HAP-1 (cell line): Measurements from ENCODE around the gene PDCD1LG2.

Source experiments
- DNase-seq, 2 experiments: peaks; one replicate each; pipeline ENCODE4 v3.0.0-alpha.2; 2016 to 2020; ENCODE audit warnings: low spot score in 2 of 2
- H3K27me3 ChIP-seq: fragments of 250-450 bp; sonication (Bioruptor Pico); 2 replicates; pipeline ENCODE4 v1.5.1; 2020; ENCODE audit warnings: low read depth, mild to moderate bottlenecking, moderate library complexity
- H3K36me3 ChIP-seq: fragments of 250-450 bp; sonication (Bioruptor Pico); replicated peaks from 2 replicates; pipeline ENCODE4 v1.5.1; 2020; ENCODE audit warnings: mild to moderate bottlenecking
- H3K4me1 ChIP-seq: fragments of 250-450 bp; sonication (Bioruptor Pico); 2 replicates; pipeline ENCODE4 v1.5.1; 2020; ENCODE audit warnings: mild to moderate bottlenecking
- H3K4me3 ChIP-seq: fragments of 250-450 bp; sonication (Bioruptor Pico); 2 replicates; pipeline ENCODE4 v1.5.1; 2020; ENCODE audit warnings: mild to moderate bottlenecking, moderate library complexity
- H3K9me3 ChIP-seq: fragments of 250-450 bp; sonication (Bioruptor Pico); 2 replicates; pipeline ENCODE4 v1.5.1; 2020; ENCODE audit warnings: mild to moderate bottlenecking, moderate library complexity
- in situ Hi-C: fragments of 300-500 bp; cut with MboI; formaldehyde crosslinking; loops from 3 replicates; pipeline ENCODE4 v1.14.3; 2020; ENCODE audit warnings: low sequenced_read_pairs, inconsistent platforms, mixed read lengths

Gene PDCD1LG2

GRCh38 chr9:5557606-5558587 is 47.6 kb downstream of the PDCD1LG2 start:
- Histone ChIP-seq H3K9me3 (no peaks in the 10 kb centered on the region), H3K4me3 (no peak overlapping the region), H3K36me3 (no peaks in the 10 kb centered on the region), H3K4me1 (peaks cover 8% of the 10 kb centered on the region), H3K27me3 (no peaks in the 10 kb centered on the region)
- DNase-seq, result no peak
- in situ Hi-C loops, result no loop called here

- in situ Hi-C loops, result no loop called here
- peaks cover 22% of the 10 kb centered on the region for H3K4me1 ChIP-seq
- no peak overlapping the region for H3K4me3 ChIP-seq
- no peaks in the 10 kb centered on the region for H3K9me3 ChIP-seq
- H3K27me3 ChIP-seq, result no peaks in the 10 kb centered on the region
- no peak for DNase-seq
- no peaks in the 10 kb centered on the region for H3K36me3 ChIP-seq
Measured at GRCh38 chr9:5559659-5560058, 49.3 kb downstream of the PDCD1LG2 start.

- no peaks in the 10 kb centered on the region for H3K27me3 ChIP-seq
- H3K36me3 ChIP-seq, result no peaks in the 10 kb centered on the region
- no peaks in the 10 kb centered on the region for H3K9me3 ChIP-seq
- in situ Hi-C loops, result no loop called here
- no peak overlapping the region for H3K4me3 ChIP-seq
- peaks cover 22% of the 10 kb centered on the region for H3K4me1 ChIP-seq
- DNase-seq, result no peak
Measured at GRCh38 chr9:5560443-5561100, 50.2 kb downstream of the PDCD1LG2 start.

- no peaks in the 10 kb centered on the region for H3K27me3 ChIP-seq
- peaks cover 19% of the 10 kb centered on the region for H3K4me1 ChIP-seq
- no peaks in the 10 kb centered on the region for H3K9me3 ChIP-seq
- no peak overlapping the region for H3K4me3 ChIP-seq
- in situ Hi-C loops, result no loop called here
- H3K36me3 ChIP-seq, result no peaks in the 10 kb centered on the region
- DNase-seq, result no peak
Measured at GRCh38 chr9:5561828-5562488, 51.6 kb downstream of the PDCD1LG2 start.

GRCh38 chr9:5562806-5563416 is 52.6 kb downstream of the PDCD1LG2 start:
- Histone ChIP-seq H3K9me3 (no peaks in the 10 kb centered on the region), H3K4me3 (no peak overlapping the region), H3K36me3 (no peaks in the 10 kb centered on the region), H3K4me1 (peaks cover 18% of the 10 kb centered on the region), H3K27me3 (no peaks in the 10 kb centered on the region)
- DNase-seq, result peak; percentile 85 to 97
- in situ Hi-C loops, result no loop called here

GRCh38 chr9:5563417-5563815 is 53.1 kb downstream of the PDCD1LG2 start:
- Histone ChIP-seq H3K4me3 (no peak overlapping the region), H3K36me3 (no peaks in the 10 kb centered on the region), H3K4me1 (peaks cover 18% of the 10 kb centered on the region), H3K27me3 (no peaks in the 10 kb centered on the region), H3K9me3 (no peaks in the 10 kb centered on the region)
- in situ Hi-C loops, result no loop called here
- DNase-seq, result peak in 1 of 2 experiments; percentile 22

- in situ Hi-C loops, result no loop called here
- no peaks in the 10 kb centered on the region for H3K9me3 ChIP-seq
- DNase-seq, result no peak
- no peak overlapping the region for H3K4me3 ChIP-seq
- no peaks in the 10 kb centered on the region for H3K36me3 ChIP-seq
- H3K4me1 ChIP-seq, result peaks cover 18% of the 10 kb centered on the region
- no peaks in the 10 kb centered on the region for H3K27me3 ChIP-seq
Measured at GRCh38 chr9:5563886-5564285, 53.6 kb downstream of the PDCD1LG2 start.

- DNase-seq, result no peak
- Histone ChIP-seq H3K36me3 (no peaks in the 10 kb centered on the region), H3K9me3 (no peaks in the 10 kb centered on the region), H3K4me1 (peaks cover 40% of the 10 kb centered on the region), H3K27me3 (no peaks in the 10 kb centered on the region), H3K4me3 (no peak overlapping the region)
- in situ Hi-C loops, result no loop called here
Measured at GRCh38 chr9:5566054-5566618, 55.8 kb downstream of the PDCD1LG2 start.

GRCh38 chr9:5568868-5569267 is 58.5 kb downstream of the PDCD1LG2 start:
- Histone ChIP-seq H3K36me3 (no peaks in the 10 kb centered on the region), H3K27me3 (no peaks in the 10 kb centered on the region), H3K4me1 (peaks cover 35% of the 10 kb centered on the region), H3K9me3 (no peaks in the 10 kb centered on the region), H3K4me3 (no peak overlapping the region)
- in situ Hi-C loops, result no loop called here
- DNase-seq, result no peak

GRCh38 chr9:5569409-5569808 is 59.1 kb downstream of the PDCD1LG2 start:
- Histone ChIP-seq H3K4me1 (peaks cover 29% of the 10 kb centered on the region), H3K27me3 (no peaks in the 10 kb centered on the region), H3K9me3 (no peaks in the 10 kb centered on the region), H3K4me3 (no peak overlapping the region), H3K36me3 (no peaks in the 10 kb centered on the region)
- peak; percentile 34 to 46 for DNase-seq
- in situ Hi-C loops, result no loop called here

GRCh38 chr9:5569891-5570290 is 59.6 kb downstream of the PDCD1LG2 start:
- Histone ChIP-seq H3K4me1 (peaks cover 28% of the 10 kb centered on the region), H3K36me3 (no peaks in the 10 kb centered on the region), H3K4me3 (no peak overlapping the region), H3K9me3 (no peaks in the 10 kb centered on the region), H3K27me3 (no peaks in the 10 kb centered on the region)
- DNase-seq, result no peak
- in situ Hi-C loops, result no loop called here

GRCh38 chr9:5571629-5572232 is 61.4 kb downstream of the PDCD1LG2 start:
- Histone ChIP-seq H3K36me3 (no peaks in the 10 kb centered on the region), H3K9me3 (no peaks in the 10 kb centered on the region), H3K4me1 (peaks cover 28% of the 10 kb centered on the region), H3K4me3 (no peak overlapping the region), H3K27me3 (no peaks in the 10 kb centered on the region)
- DNase-seq, result no peak
- in situ Hi-C loops, result no loop called here

GRCh38 chr9:5574097-5574496 is 63.8 kb downstream of the PDCD1LG2 start:
- in situ Hi-C loops, result no loop called here
- no peak for DNase-seq

More at GRCh38 chr9:5574097-5574496, 63.8 kb downstream of the PDCD1LG2 start:
- peaks cover 27% of the 10 kb centered on the region for H3K4me1 ChIP-seq
- no peaks in the 10 kb centered on the region for H3K27me3 ChIP-seq
- no peaks in the 10 kb centered on the region for H3K36me3 ChIP-seq
- no peaks in the 10 kb centered on the region for H3K9me3 ChIP-seq
- H3K4me3 ChIP-seq, result no peak overlapping the region
